Measurements from ENCODE around the gene C1orf159. TPM values are rescaled to one million over a fixed set of nuclear protein-coding genes. Genes with fewer than 3 reads are reported as not detected.

C1orf159 gene
- total RNA-seq, 1 donor from 2014 or later = 9.2 TPM

GRCh38 chr1:1085911-1086841 is 29.7 kb downstream of the C1orf159 start:
- H3K9me3 Mint-ChIP-seq (ENCODE audit: low read depth) = no peaks in the 10 kb centered on the region
- no peak overlapping the region for H3K27ac Mint-ChIP-seq (ENCODE audit: unreplicated experiment)
- DNase-seq (ENCODE audit: low spot score) = peak; percentile 57
- H3K27me3 Mint-ChIP-seq (ENCODE audit: low read depth) = no peaks in the 10 kb centered on the region
- H3K36me3 Mint-ChIP-seq (ENCODE audit: low read depth) = peaks cover 2% of the 10 kb centered on the region
- H3K4me3 Mint-ChIP-seq (ENCODE audit: unreplicated experiment) = no peak overlapping the region
- H3K4me1 Mint-ChIP-seq (ENCODE audit: low read depth) = no peaks in the 10 kb centered on the region
- no peak for TF ChIP-seq CTCF (IDR thresholded peaks at IDR 0.05)

- Mint-ChIP-seq H3K36me3 (ENCODE audit: low read depth) (peaks cover 2% of the 10 kb centered on the region), H3K4me1 (ENCODE audit: low read depth) (peaks cover 1% of the 10 kb centered on the region), H3K4me3 (ENCODE audit: unreplicated experiment) (no peak overlapping the region), H3K27ac (ENCODE audit: unreplicated experiment) (peak overlapping the region; percentile 54), H3K9me3 (ENCODE audit: low read depth) (no peaks in the 10 kb centered on the region), H3K27me3 (ENCODE audit: low read depth) (no peaks in the 10 kb centered on the region)
- peak; percentile 82 for DNase-seq (ENCODE audit: low spot score)
- no peak for TF ChIP-seq CTCF (IDR thresholded peaks at IDR 0.05)
Measured at GRCh38 chr1:1085171-1085841, 30.6 kb downstream of the C1orf159 start.

- TF ChIP-seq CTCF (IDR thresholded peaks at IDR 0.05) = no peak
- Mint-ChIP-seq H3K27me3 (ENCODE audit: low read depth) (no peaks in the 10 kb centered on the region), H3K4me1 (ENCODE audit: low read depth) (peaks cover 5% of the 10 kb centered on the region), H3K27ac (ENCODE audit: unreplicated experiment) (no peak overlapping the region), H3K4me3 (ENCODE audit: unreplicated experiment) (no peak overlapping the region), H3K36me3 (ENCODE audit: low read depth) (peaks cover 2% of the 10 kb centered on the region), H3K9me3 (ENCODE audit: low read depth) (no peaks in the 10 kb centered on the region)
- no peak for DNase-seq (ENCODE audit: low spot score)
Measured at GRCh38 chr1:1084372-1085170, 31.3 kb downstream of the C1orf159 start.

GRCh38 chr1:1083416-1084371 is 32.2 kb downstream of the C1orf159 start:
- no peak for TF ChIP-seq CTCF (IDR thresholded peaks at IDR 0.05)
- DNase-seq (ENCODE audit: low spot score) = no peak
- no peak overlapping the region for H3K27ac Mint-ChIP-seq (ENCODE audit: unreplicated experiment)
- H3K4me3 Mint-ChIP-seq (ENCODE audit: unreplicated experiment) = no peak overlapping the region
- H3K36me3 Mint-ChIP-seq (ENCODE audit: low read depth) = peaks cover 2% of the 10 kb centered on the region
- peaks cover 9% of the 10 kb centered on the region for H3K4me1 Mint-ChIP-seq (ENCODE audit: low read depth)
- H3K9me3 Mint-ChIP-seq (ENCODE audit: low read depth) = no peaks in the 10 kb centered on the region
- H3K27me3 Mint-ChIP-seq (ENCODE audit: low read depth) = no peaks in the 10 kb centered on the region
